ENCODE results near the gene HID1. TPM values are rescaled to one million over a fixed set of nuclear protein-coding genes. Genes with fewer than 3 reads are reported as not detected.

The HID1 gene
- total RNA-seq, 1 donor from 2014 or later, result 157 TPM

DNA sequence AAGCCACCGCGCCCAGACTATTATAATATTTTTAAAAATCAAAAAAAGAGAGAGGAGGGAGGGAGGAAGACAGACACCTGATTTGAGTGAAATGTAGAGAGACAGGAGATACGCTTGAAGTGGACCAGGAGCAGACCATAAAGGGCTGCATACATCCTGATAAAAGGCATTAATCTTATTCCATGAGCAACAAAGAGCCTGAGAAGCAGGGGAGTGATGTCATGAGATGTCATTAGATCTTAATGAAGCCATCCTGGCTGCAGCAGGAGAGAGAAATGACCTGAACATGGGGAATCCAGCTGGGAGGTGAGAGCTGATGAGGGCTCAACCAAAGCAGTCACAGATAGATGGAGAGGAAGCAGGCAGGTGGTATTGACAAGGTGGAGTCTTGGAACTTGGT lies 5.2 kb upstream of the HID1 start:
- Mint-ChIP-seq H3K27me3 (ENCODE audit: unreplicated experiment) (peaks cover 14% of the 10 kb centered on the region), H3K4me3 (ENCODE audit: unreplicated experiment) (no peak overlapping the region)
- no peak for DNase-seq (ENCODE audit: low spot score)

GRCh38 chr17:74975943-74976342 lies 3.4 kb upstream of the HID1 start:
- H3K9me3 Mint-ChIP-seq (ENCODE audit: unreplicated experiment), result no peaks in the 10 kb centered on the region

More for the DNA sequence above, 5.2 kb upstream of the HID1 start:
- H3K4me1 Mint-ChIP-seq (ENCODE audit: unreplicated experiment), result peaks cover 10% of the 10 kb centered on the region
- TF ChIP-seq, protein P1, sequence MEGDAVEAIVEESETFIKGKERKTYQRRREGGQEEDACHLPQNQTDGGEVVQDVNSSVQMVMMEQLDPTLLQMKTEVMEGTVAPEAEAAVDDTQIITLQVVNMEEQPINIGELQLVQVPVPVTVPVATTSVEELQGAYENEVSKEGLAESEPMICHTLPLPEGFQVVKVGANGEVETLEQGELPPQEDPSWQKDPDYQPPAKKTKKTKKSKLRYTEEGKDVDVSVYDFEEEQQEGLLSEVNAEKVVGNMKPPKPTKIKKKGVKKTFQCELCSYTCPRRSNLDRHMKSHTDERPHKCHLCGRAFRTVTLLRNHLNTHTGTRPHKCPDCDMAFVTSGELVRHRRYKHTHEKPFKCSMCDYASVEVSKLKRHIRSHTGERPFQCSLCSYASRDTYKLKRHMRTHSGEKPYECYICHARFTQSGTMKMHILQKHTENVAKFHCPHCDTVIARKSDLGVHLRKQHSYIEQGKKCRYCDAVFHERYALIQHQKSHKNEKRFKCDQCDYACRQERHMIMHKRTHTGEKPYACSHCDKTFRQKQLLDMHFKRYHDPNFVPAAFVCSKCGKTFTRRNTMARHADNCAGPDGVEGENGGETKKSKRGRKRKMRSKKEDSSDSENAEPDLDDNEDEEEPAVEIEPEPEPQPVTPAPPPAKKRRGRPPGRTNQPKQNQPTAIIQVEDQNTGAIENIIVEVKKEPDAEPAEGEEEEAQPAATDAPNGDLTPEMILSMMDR (IDR thresholded peaks at IDR 0.05; ENCODE audit: unreplicated experiment), result no peak
- no peak overlapping the region for H3K27ac Mint-ChIP-seq (ENCODE audit: unreplicated experiment)
- H3K9me3 Mint-ChIP-seq (ENCODE audit: unreplicated experiment), result no peaks in the 10 kb centered on the region
- H3K36me3 Mint-ChIP-seq (ENCODE audit: low read depth, unreplicated experiment), result no peaks in the 10 kb centered on the region

DNA sequence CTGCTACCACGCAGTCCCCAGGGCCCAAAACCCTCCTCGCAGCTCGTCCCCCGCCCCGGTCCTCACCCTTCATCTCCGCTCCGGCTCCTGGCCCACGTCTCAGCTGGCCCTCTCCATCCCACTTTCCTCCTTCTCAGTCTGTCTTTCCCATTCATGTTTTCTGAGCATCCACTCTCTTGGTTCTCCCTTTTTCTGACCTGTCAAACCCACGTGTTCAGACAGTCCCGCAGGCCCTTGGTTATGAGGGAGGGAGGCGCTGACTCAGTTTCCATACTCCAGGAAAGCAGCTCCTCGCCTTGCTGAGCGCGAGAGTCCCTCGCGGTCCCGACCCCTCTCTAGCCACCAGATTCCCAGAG lies 392 bp upstream of the HID1 start:
- peak overlapping the region; percentile 77 for H3K27ac Mint-ChIP-seq (ENCODE audit: unreplicated experiment)
- TF ChIP-seq, protein P1 (IDR thresholded peaks at IDR 0.05; ENCODE audit: unreplicated experiment), result no peak
- H3K36me3 Mint-ChIP-seq (ENCODE audit: low read depth, unreplicated experiment), result no peaks in the 10 kb centered on the region
- H3K4me3 Mint-ChIP-seq (ENCODE audit: unreplicated experiment), result peak overlapping the region; percentile 88
- no peaks in the 10 kb centered on the region for H3K9me3 Mint-ChIP-seq (ENCODE audit: unreplicated experiment)
- H3K4me1 Mint-ChIP-seq (ENCODE audit: unreplicated experiment), result peaks cover 27% of the 10 kb centered on the region
- H3K27me3 Mint-ChIP-seq (ENCODE audit: unreplicated experiment), result peaks cover 15% of the 10 kb centered on the region
- no peak for DNase-seq (ENCODE audit: low spot score)

More at GRCh38 chr17:74975943-74976342, 3.4 kb upstream of the HID1 start:
- H3K4me1 Mint-ChIP-seq (ENCODE audit: unreplicated experiment), result peaks cover 11% of the 10 kb centered on the region
- no peak for DNase-seq (ENCODE audit: low spot score)
- H3K27me3 Mint-ChIP-seq (ENCODE audit: unreplicated experiment), result peaks cover 12% of the 10 kb centered on the region
- no peak overlapping the region for H3K27ac Mint-ChIP-seq (ENCODE audit: unreplicated experiment)
- no peak overlapping the region for H3K4me3 Mint-ChIP-seq (ENCODE audit: unreplicated experiment)
- H3K36me3 Mint-ChIP-seq (ENCODE audit: low read depth, unreplicated experiment), result no peaks in the 10 kb centered on the region
- TF ChIP-seq, protein P1 (IDR thresholded peaks at IDR 0.05; ENCODE audit: unreplicated experiment), result no peak

DNA sequence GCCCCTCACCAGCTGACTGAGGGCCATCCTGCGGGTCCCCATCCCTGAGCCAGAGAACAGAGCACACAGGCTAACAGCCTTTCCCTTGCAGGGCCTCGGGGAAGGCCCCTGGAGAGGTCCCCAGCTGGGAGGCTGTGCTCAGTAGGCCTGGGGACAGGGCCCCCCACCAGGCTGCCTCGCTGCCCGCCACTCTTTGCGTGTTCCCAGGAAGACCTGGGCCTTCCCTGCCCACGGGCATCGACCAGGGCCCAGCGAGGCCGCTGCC lies 785 bp downstream of the HID1 start:
- TF ChIP-seq, protein P1 (IDR thresholded peaks at IDR 0.05; ENCODE audit: unreplicated experiment), result no peak
- Mint-ChIP-seq H3K4me3 (ENCODE audit: unreplicated experiment) (peak overlapping the region; percentile 92), H3K4me1 (ENCODE audit: unreplicated experiment) (peaks cover 27% of the 10 kb centered on the region), H3K36me3 (ENCODE audit: low read depth, unreplicated experiment) (no peaks in the 10 kb centered on the region), H3K9me3 (ENCODE audit: unreplicated experiment) (no peaks in the 10 kb centered on the region), H3K27ac (ENCODE audit: unreplicated experiment) (no peak overlapping the region), H3K27me3 (ENCODE audit: unreplicated experiment) (peaks cover 12% of the 10 kb centered on the region)
- no peak for DNase-seq (ENCODE audit: low spot score)

- no peaks in the 10 kb centered on the region for H3K9me3 Mint-ChIP-seq (ENCODE audit: unreplicated experiment)
- peak overlapping the region; percentile 92 for H3K4me3 Mint-ChIP-seq (ENCODE audit: unreplicated experiment)
- H3K4me1 Mint-ChIP-seq (ENCODE audit: unreplicated experiment), result peaks cover 29% of the 10 kb centered on the region
- DNase-seq (ENCODE audit: low spot score), result no peak
- peak overlapping the region; percentile 72 for H3K27ac Mint-ChIP-seq (ENCODE audit: unreplicated experiment)
- peaks cover 1% of the 10 kb centered on the region for H3K36me3 Mint-ChIP-seq (ENCODE audit: low read depth, unreplicated experiment)
- peaks cover 12% of the 10 kb centered on the region for H3K27me3 Mint-ChIP-seq (ENCODE audit: unreplicated experiment)
- TF ChIP-seq, protein P1 (IDR thresholded peaks at IDR 0.05; ENCODE audit: unreplicated experiment), result no peak
These were observed 1.3 kb downstream of the HID1 start for GRCh38 chr17:74971069-74971841.

All from endothelial cell (in vitro differentiated cells).